GM19455 (cell line): ENCODE measurements around the gene DRGX.

Source experiments
- ATAC-seq: cut with Tn5 transposase; IDR thresholded peaks from one replicate; pipeline ENCODE4 v1.9.1; 2021; ENCODE audit not compliant: unreplicated experiment

DRGX gene

DNA sequence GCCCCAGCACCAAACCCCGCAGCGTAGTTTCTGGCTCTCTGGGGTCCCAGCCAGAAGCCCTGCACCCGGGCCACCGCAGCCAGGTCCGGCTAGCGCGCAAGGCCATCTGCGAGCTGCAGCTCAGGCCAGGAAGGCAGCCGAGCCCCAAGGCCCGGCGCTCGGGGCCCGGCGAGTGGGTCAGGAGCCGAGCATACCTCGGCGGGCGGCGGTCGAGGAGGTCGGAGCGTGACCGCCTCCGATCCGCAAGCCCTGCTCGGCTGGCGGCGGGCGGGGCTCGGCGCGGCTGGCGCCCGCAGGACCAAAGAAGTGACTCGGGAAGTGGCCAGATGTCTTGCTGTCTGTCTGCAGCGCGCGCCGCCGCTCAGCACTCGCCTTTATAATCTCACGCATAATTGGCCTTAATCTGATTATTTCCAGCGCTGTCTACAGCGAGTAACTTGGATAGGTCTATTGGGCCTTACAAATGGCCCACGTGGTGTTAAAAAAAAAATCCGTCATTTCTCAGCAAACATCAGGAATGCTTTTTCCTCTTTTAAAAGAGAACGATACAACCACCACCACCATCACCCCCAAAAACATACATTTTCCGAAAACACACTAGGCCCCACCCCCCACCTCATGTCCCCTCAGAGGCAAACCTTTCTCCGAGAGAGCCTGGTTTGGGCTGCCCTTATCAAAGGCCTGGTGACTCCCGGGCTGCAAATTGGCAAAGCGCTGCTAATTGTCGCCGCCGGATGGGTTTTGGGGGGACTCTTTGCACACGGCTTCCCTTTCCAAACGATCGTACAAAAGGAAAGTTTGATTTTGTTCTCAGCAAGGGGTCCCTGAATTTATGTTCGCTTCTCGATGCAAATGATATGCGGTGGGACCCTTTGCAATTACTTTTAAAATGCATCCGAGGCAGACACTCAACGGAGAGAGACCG is at the start of gene DRGX:
TSS of gene DRGX (minus strand) at position 349 of the 925 bp plus-strand sequence. CDS start 649 bp downstream, outside the sequence.
- ATAC-seq, result no peak

DNA sequence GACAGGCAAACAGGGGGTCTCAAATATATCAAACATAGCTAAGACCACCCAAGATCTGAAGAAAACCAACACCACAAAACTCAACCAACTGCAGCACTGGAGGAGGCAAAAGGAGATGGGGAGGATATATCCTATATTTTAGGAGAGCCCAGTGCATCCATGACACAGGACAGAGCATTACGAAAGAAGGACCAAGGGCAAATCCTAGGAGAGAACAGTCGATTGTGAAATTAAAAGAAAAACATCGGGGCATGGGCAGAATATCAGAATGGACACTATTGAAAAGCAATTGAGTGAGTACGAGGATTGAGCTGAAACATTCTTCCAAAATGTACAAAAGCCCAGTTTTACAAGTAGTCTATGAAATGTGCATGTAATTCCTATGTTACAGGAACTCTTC is 48.5 kb upstream of the DRGX start:
- ATAC-seq, result no peak

DNA sequence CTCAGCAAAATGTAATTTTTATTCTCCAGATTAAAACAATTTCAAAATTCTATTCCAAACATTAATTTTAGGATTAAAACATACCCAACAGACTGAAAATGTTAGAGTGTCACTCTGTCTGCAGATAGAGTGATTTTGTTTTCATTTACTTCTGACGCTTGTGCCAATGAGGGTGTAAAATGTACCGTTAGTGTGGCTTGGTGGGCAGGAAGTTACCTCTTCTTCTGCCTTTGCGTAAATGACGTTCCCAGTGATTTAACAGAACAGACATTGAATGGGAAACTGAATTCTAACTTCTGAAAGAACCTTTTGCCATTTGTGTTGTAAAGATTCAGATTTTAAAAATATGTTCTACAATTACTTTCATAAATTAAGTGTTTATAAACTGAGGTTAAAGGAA is 47.0 kb upstream of the DRGX start:
- no peak for ATAC-seq

DNA sequence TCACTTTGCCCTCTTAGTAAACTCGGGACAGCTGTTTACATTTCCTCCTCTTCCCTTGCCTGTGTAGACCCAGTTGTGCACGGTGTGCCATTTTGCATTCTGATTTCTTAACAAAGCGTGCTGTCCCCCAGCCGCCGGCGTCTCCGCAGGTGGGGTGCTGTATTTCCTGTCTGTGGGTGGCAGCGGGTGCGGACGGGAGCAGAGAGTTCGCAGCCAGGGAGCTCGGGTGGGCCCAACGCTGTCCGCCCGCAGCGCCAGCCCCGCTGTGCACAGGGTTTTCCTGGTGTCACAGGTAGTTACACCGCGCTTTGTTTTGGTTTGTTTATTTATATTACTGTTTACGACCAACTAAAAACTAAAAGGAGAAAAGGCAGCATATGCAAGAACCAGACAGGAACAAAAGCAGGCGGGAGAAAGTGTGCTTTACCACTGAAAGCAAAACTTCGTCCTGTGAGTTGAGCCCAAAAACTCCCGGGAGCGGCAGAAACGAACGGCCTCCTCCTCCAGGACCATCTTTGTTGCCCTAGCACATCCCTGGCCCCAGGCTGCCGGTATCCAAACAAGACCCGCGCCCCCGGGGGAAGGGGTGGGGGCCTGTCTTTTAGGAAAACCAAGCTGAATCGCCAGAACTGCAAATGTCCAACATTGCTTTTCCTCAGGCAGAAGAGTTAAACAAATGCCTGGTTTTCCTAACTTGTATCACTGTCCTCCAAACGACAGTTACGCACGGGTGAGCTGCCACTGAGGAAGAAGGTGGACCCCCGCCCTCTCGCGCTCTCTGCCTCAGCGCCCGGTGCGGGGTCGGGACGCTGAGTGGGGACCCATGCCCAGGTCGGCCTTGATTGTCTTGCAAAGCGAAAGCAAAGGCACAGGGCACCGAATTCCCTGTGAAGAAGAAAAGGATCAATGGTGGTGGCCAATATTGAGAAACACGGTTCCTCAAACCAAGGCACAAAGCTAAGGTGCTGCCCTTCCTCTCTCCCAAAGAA is 45.9 kb upstream of the DRGX start:
- ATAC-seq, result no peak

- ATAC-seq, result no peak
Observed at GRCh38 chr10:49435225-49435624, 39.3 kb upstream of the DRGX start.

GRCh38 chr10:49433069-49433468 is 37.2 kb upstream of the DRGX start:
- ATAC-seq, result no peak

DNA sequence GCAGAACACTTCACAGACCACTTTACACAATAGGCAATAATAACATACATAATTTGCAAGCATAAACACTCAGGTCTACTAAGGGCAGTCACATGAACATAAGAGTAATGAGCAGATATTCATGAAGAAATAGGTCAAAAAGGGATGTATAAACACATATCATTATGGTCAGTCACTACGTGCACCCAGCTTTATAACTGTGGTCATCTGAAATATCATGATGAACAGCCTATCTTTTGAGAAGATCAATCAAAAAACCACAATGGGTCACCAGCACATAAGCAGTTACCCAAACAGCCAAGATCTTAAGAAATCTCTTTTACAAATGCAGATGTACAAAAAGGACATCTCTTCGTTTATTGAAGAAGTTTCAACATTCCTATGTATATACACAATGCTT is 35.5 kb upstream of the DRGX start:
- ATAC-seq, result no peak

GRCh38 chr10:49429458-49429857 is 33.6 kb upstream of the DRGX start:
- no peak for ATAC-seq

GRCh38 chr10:49426490-49427360 is 30.8 kb upstream of the DRGX start:
- ATAC-seq, result no peak

DNA sequence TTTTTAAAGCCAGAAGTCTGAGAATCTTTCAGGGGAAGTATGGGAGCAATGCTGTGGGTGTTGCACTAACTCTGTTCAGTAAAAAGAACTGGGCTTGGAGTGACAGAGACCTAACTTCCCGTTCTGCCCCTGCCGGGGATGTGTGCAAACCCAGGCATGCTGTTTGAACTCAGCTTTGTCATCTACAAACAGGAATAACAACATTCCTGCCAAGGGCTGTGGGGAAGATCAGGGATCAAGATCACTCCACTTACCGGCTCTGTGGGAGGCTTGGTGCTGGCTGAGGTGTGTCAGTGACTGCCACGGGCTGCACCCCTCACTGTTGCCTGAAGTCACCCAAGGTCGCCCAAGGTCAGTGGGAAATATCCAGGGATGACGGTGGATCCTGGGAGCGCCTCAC is 23.1 kb upstream of the DRGX start:
- ATAC-seq, result no peak

DNA sequence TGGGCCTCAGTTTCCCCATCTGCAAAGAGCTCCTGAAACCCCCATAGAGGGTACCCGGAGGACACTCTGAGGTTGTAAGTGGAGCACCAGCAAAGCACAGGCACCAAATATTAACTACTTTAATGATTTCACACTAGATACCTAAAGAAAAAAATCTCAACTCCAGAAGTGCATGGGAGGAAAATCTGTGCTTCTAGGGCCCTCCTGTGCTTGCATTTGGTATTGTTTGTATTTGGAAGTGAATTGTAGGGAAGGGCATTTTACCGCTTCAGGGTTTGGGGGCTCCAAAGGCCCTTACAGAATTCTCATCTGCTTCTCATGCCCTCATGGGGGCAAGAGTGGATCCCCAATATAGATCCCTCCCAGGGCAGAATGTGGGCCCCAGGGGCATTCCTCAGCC is 22.4 kb upstream of the DRGX start:
- no peak for ATAC-seq

DNA sequence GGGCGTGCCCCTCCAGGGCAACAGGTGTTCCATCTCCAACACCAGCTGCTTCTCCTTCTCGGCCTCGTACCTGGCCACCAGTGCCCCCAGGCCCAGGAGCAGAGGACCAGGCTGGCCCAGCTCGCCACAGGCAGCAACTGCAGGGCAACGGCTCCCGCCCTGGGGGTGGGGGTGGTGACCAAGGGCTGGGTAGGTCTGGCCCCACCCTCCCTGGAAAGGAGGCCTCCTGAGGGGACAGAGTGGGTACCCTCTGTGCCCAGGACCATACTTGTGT is 22.1 kb upstream of the DRGX start:
- no peak for ATAC-seq

GRCh38 chr10:49417311-49418052 is 21.6 kb upstream of the DRGX start:
- no peak for ATAC-seq

DNA sequence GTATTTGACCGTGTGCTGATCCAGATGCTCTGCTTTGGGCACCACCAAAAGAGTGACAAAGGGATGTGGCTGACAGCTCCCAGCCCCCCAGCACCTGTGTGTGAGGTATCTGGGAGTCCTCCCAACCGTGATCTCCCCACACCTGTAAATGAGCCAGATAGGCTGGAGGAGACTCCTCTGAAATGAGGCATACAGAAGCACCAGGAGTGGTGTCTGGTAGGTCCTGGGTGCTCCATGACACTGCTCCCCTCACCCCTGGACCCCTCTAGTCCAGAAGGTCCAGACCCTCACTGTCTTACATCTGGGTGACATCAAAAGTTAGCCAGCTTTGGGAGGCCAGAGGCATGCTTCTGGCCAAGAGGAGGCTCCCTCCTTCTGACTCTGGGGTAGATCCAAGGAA is 20.0 kb upstream of the DRGX start:
- no peak for ATAC-seq

GRCh38 chr10:49415109-49415508 is 19.2 kb upstream of the DRGX start:
- no peak for ATAC-seq

DNA sequence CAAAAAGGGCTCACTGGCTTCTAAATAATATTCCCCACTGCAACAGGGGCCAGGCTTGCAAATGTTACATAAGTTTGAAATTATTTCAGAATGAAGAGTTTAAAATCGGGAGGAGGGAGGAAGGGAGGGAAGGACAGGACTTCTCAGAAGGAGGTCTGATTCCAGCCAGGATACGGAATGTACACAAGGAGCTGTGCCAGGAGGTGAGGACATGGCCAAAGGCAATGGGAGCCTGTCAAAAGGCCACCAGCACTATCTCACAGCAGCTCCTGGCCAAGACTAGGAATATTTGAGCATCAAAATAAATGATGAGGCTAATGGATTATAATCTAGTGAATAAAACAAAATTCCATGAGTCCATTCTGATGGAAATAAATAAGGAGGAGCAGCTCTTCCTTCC is 18.6 kb upstream of the DRGX start:
- no peak for ATAC-seq

- ATAC-seq, result no peak
Observed at GRCh38 chr10:49412571-49412970, 16.7 kb upstream of the DRGX start.

DNA sequence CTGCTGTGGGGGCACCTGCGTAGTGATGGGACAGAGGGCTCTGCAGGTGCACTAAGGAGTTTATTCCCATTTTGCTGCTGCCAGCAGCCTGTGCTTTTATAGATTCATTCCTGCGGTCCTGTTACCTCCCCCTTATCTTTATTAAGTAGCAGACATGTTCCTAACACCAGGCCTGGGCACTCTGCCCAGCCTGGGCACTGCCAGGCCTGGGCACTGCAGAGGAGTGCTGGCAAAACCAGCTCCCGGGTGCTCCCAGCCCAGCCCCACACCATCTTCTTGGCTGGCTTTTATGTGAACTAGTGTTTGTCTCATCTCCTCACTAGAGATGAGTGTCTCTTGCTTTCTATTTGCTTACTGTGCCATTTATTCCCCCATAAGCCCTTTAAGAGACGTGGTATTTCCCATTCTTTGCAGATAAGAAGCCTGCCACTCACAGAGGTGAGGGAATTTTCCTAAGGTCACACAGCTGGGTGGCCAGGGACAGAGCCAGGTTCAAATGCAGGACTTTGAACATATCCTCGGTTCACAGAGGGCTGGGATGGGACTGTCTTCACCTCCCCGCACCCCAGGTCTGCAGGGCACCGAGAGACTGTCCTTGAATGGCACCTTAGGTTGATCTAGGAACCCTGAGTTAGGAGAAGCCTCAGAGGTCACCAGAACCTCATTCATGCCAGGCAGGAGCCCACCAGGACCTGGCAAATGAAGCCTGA is 14.6 kb upstream of the DRGX start:
- ATAC-seq, result no peak

GRCh38 chr10:49409755-49410154 is 13.9 kb upstream of the DRGX start:
- ATAC-seq, result no peak
